HepG2 (cell line): Measurements from ENCODE around the gene ING5. TPM values are rescaled to one million over a fixed set of nuclear protein-coding genes. Genes with fewer than 3 reads are reported as not detected.

Experiments used
- DBP ChIP-seq: sonication (generic); formaldehyde crosslinking; IDR thresholded peaks from 2 replicates; pipeline ENCODE4 v1.4.0; 2020; ENCODE audit warnings: missing genetic modification reagents; ENCODE audit errors: not compliant biosample characterization
- HDAC2 ChIP-seq: sonication (generic); formaldehyde crosslinking; IDR thresholded peaks from 2 replicates; pipeline ENCODE4 v1.4.0; 2020; ENCODE audit warnings: missing genetic modification reagents
- HNF1A ChIP-seq, 2 experiments: sonication (generic) in 1 of 2; formaldehyde crosslinking in 1 of 2; IDR thresholded peaks; 2 replicates each; pipeline versions ENCODE4 v1.4.0 to v1.6.1; 2016 to 2020; ENCODE audit warnings: borderline replicate concordance in 1 of 2, low read depth in 1 of 2, mild to moderate bottlenecking in 1 of 2, missing genetic modification reagents in 1 of 2
- IRF9 ChIP-seq: sonication (generic); formaldehyde crosslinking; IDR thresholded peaks from 2 replicates; pipeline ENCODE4 v1.8.0; 2022; ENCODE audit warnings: missing genetic modification reagents, mild to moderate bottlenecking, borderline replicate concordance
- MAX ChIP-seq: IDR thresholded peaks from 2 replicates; pipeline ENCODE4 v1.6.1; 2012; ENCODE audit warnings: inconsistent platforms
- PAF1 ChIP-seq: IDR thresholded peaks from 2 replicates; pipeline ENCODE4 v1.6.1; 2016; ENCODE audit warnings: missing genetic modification reagents, missing compliant biosample characterization
- ZBTB39 ChIP-seq: sonication (generic); formaldehyde crosslinking; IDR thresholded peaks from 2 replicates; pipeline ENCODE4 v1.5.0; 2020; ENCODE audit warnings: missing genetic modification reagents
- ZNF512 ChIP-seq: sonication (generic); formaldehyde crosslinking; IDR thresholded peaks from 2 replicates; pipeline ENCODE4 v1.4.0; 2020; ENCODE audit warnings: mild to moderate bottlenecking, missing genetic modification reagents
- ZNF598 ChIP-seq: sonication (generic); formaldehyde crosslinking; IDR thresholded peaks from 2 replicates; pipeline ENCODE4 v1.5.1; 2020; ENCODE audit warnings: mild to moderate bottlenecking, missing genetic modification reagents, borderline replicate concordance
- ZNF772 ChIP-seq: sonication (generic); formaldehyde crosslinking; IDR thresholded peaks from 2 replicates; pipeline ENCODE4 v1.5.0; 2020; ENCODE audit warnings: mild to moderate bottlenecking, missing genetic modification reagents
- ZNF781 ChIP-seq: sonication (generic); formaldehyde crosslinking; IDR thresholded peaks from 2 replicates; pipeline ENCODE4 v1.5.1; 2020; ENCODE audit warnings: borderline replicate concordance, mild to moderate bottlenecking, missing genetic modification reagents; ENCODE audit errors: not compliant biosample characterization
- polyA plus RNA-seq, 8 experiments: library from polyadenylated mRNA; depleted of rRNA in 3 of 8; stranded (reverse) in 7 of 8; unstranded in 1 of 8; fragments of >200 nt; fragmentation: Illumina TruSeq in 4 of 8; extraction: Trizol in 4 of 8; gene quantifications; 2 replicates each; pipeline versions ENCODE4 v1.2.1 to v1.2.3, GENCODE V29; 2011 to 2016; ENCODE audit warnings: low read depth in 4 of 8, missing spikeins in 1 of 8, mixed read lengths in 1 of 8; ENCODE audit not compliant: insufficient read depth in 1 of 8
- total RNA-seq, 5 experiments: library from RNA; depleted of rRNA; stranded (reverse); fragments of >200 nt; fragmentation: Illumina TruSeq; extraction: Trizol; gene quantifications; 2 replicates each; pipeline ENCODE4 v1.2.3, GENCODE V29; 2016; ENCODE audit warnings: low read depth in 1 of 5

ING5 gene
- total and polyA plus RNA-seq, 2 of the 13 experiments (the other 11 are each of a cell fraction or from before 2014, with no cell fraction given) = 61.9 to 71.9 TPM

- TF ChIP-seq DBP (peak; percentile 27), ZNF598 (no peak), PAF1 (CRISPR knock-in tag) (peak; percentile 90), HNF1A (IDR thresholded peaks at IDR 0.05; ENCODE audit: low read depth) (0 out of 2 replicates have a peak, but pooled peaks have one; percentile 20), HNF1A (CRISPR knock-in tag; IDR thresholded peaks at IDR 0.05; ENCODE audit: borderline replicate concordance) (peak; percentile 64; the same call in 1 of the 2 replicates), ZBTB39 (CRISPR knock-in tag) (peak; percentile 94; the same call in 1 of the 2 replicates), MAX (peak; percentile 76), ZNF781 (CRISPR knock-in tag) (no peak), ZNF772 (CRISPR knock-in tag) (peak; percentile 94), ZNF512 (no peak; the same call in 1 of the 2 replicates), IRF9 (CRISPR knock-in tag) (peak; percentile 50; the same call in 1 of the 2 replicates), HDAC2 (CRISPR knock-in tag) (peak; percentile 96)
Measured at GRCh38 chr2:241770185-241770935, 68.5 kb downstream of the ING5 start (continued).
